HCT116 (cell line): ENCODE data around the gene GFM1.

Experiments
- CEBPB ChIP-seq: IDR thresholded peaks from 2 replicates; pipeline ENCODE4 v1.6.1; 2012; ENCODE audit warnings: low read depth
- ELF1 ChIP-seq: IDR thresholded peaks from 2 replicates; pipeline ENCODE4 v1.6.1; 2012; ENCODE audit warnings: low read depth, borderline replicate concordance
- EZH2 ChIP-seq: fragments of 200-600 bp; sonication (generic); IDR thresholded peaks from 2 replicates; pipeline ENCODE4 v1.6.1; 2017; ENCODE audit warnings: antibody characterized with exemption, mixed run types
- EZH2phosphoT487 ChIP-seq: fragments of 200-600 bp; IDR thresholded peaks from 2 replicates; pipeline ENCODE4 v1.6.1; 2018; ENCODE audit warnings: antibody characterized with exemption, borderline replicate concordance
- POLR2A ChIP-seq: IDR thresholded peaks from 2 replicates; pipeline ENCODE4 v1.7.0; 2011; ENCODE audit warnings: borderline replicate concordance; ENCODE audit not compliant: insufficient read depth, insufficient read length; ENCODE audit errors: extremely low read depth
- POLR2AphosphoS5 ChIP-seq: IDR thresholded peaks from 2 replicates; pipeline ENCODE4 v1.6.1; 2011; ENCODE audit warnings: mild to moderate bottlenecking, low read depth, low read length, moderate library complexity
- ZNF274 ChIP-seq: fragments of 200-500 bp; sonication (Bioruptor generic); IDR thresholded peaks from 2 replicates; pipeline ENCODE4 v1.6.1; 2014; ENCODE audit warnings: mild to moderate bottlenecking, low read depth, low read length, inconsistent platforms
- TF ChIP-seq, protein P1 (sequence below), 3 experiments: fragments of 200-600 bp in 1 of 3; sonication (generic) in 1 of 3; IDR thresholded peaks in 2 of 3; conservative IDR thresholded peaks in 1 of 3; 2 replicates each; pipeline ENCODE4 v1.5.1; 2012 to 2017; ENCODE audit warnings: low read depth in 2 of 3, low read length in 2 of 3, antibody characterized with exemption in 1 of 3, borderline replicate concordance in 1 of 3, control low read depth in 1 of 3, mild to moderate bottlenecking in 1 of 3, mixed read lengths in 1 of 3, mixed run types in 1 of 3, moderate library complexity in 1 of 3; ENCODE audit not compliant: insufficient read depth in 1 of 3

DNA sequence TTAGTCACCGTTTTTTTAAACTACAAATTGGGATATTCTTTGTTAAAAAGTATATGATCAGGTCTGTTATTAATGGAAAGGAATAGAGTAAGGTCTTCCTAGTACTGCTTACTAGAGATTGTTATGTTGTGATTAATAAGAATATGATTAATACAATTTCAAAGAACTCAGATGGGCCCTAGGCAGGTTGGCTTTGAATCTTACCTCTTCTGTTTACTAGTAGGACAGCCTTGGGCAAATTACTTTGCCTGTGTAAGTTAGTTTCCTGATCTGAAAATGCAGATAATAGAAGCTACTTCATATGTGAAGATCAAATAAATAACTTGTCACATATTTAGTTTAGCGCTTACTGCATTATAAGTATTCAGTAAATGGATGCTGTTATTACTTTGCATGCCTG is 6.9 kb downstream of the GFM1 start:
- no peak for TF ChIP-seq EZH2
- TF ChIP-seq, protein P1, sequence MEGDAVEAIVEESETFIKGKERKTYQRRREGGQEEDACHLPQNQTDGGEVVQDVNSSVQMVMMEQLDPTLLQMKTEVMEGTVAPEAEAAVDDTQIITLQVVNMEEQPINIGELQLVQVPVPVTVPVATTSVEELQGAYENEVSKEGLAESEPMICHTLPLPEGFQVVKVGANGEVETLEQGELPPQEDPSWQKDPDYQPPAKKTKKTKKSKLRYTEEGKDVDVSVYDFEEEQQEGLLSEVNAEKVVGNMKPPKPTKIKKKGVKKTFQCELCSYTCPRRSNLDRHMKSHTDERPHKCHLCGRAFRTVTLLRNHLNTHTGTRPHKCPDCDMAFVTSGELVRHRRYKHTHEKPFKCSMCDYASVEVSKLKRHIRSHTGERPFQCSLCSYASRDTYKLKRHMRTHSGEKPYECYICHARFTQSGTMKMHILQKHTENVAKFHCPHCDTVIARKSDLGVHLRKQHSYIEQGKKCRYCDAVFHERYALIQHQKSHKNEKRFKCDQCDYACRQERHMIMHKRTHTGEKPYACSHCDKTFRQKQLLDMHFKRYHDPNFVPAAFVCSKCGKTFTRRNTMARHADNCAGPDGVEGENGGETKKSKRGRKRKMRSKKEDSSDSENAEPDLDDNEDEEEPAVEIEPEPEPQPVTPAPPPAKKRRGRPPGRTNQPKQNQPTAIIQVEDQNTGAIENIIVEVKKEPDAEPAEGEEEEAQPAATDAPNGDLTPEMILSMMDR (IDR thresholded peaks at IDR 0.05 in 2 of 3, conservative IDR thresholded peaks at IDR 0.05 in 1 of 3; ENCODE audit: borderline replicate concordance in 1 of 3, insufficient read depth in 1 of 3, low read depth in 2 of 3, low read length in 2 of 3), result no peak
- no peak for TF ChIP-seq POLR2A
- TF ChIP-seq POLR2AphosphoS5, result no peak
- TF ChIP-seq ELF1, result no peak
- TF ChIP-seq EZH2phosphoT487, result no peak
- TF ChIP-seq CEBPB, result no peak
- no peak for TF ChIP-seq ZNF274
